ENCODE measurements around the gene MSI2. TPM values are rescaled to one million over a fixed set of nuclear protein-coding genes. Genes with fewer than 3 reads are reported as not detected.

The MSI2 gene
- total and polyA plus RNA-seq, 2 experiments from 2014 or later, result 4.3 to 17.9 TPM

DNA sequence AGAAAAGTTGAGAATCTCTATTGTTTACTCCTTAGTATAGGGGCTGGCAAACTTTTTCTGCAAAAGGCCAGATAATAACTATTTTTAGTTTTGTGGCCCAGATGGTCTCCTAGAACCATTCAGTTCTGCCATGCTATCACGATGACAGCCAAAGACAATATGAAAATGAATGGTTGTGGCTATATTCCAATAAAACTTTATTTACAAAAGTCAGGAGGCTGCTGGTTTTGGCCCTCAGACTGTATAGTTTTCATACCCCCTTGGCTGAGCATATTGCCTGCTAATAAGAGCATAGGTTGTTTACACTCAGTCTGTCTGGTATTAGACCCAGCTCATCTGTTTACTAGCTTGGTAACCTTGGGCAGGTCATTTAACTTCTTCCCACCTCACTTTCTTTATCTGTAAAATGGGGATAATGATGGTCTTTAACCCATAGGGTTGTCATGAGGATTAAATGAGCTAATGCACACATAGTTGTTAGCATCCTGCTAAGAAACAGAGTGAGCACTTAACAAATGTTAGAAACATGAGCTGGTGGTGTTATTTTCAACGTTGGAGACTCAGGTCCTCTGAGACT lies 156.3 kb downstream of the MSI2 start:
- no peaks in the 10 kb centered on the region for H3K4me1 ChIP-seq (ENCODE audit: insufficient read depth)
- H3K4me2 ChIP-seq (ENCODE audit: unreplicated experiment), result no peak overlapping the region
- H3K9me2 ChIP-seq (ENCODE audit: insufficient read depth), result no peaks in the 10 kb centered on the region
- H3F3A ChIP-seq (ENCODE audit: insufficient read depth), result no peaks in the 10 kb centered on the region
- DNase-seq, result no peak
- H3K79me2 ChIP-seq (ENCODE audit: insufficient read depth), result no peaks in the 10 kb centered on the region
- no peaks in the 10 kb centered on the region; the same call in 1 of the 2 replicates for H4K20me1 ChIP-seq (ENCODE audit: insufficient read depth)
- TF ChIP-seq EZH2 (IDR thresholded peaks at IDR 0.05; ENCODE audit: insufficient read depth, poor library complexity, severe bottlenecking), result no peak
- no peak for TF ChIP-seq EZH2phosphoT487 (IDR thresholded peaks at IDR 0.05; ENCODE audit: insufficient read depth, low read depth)
- WGBS, 2 experiments (ENCODE audit: low coverage in 1 of 2, low lambda C conversion rate in 2 of 2, missing lambda C conversion rate in 2 of 2), result 18 to 22% methylated on average over 2 of the region's 2 CpGs
- H3K9me3 ChIP-seq (ENCODE audit: low read depth), result no peaks in the 10 kb centered on the region
- H3K9ac ChIP-seq, result no peak overlapping the region
- H3K27me3 ChIP-seq (replicated peaks; ENCODE audit: insufficient read depth), result no peaks in the 10 kb centered on the region
- no peak overlapping the region for H2AFZ ChIP-seq
- no peak overlapping the region for H3K4me3 ChIP-seq
- no peak overlapping the region for H3K27ac ChIP-seq
- no peaks in the 10 kb centered on the region for H3K36me3 ChIP-seq (ENCODE audit: low read depth)
- in situ Hi-C loops (cut with MboI), result no loop called here

DNA sequence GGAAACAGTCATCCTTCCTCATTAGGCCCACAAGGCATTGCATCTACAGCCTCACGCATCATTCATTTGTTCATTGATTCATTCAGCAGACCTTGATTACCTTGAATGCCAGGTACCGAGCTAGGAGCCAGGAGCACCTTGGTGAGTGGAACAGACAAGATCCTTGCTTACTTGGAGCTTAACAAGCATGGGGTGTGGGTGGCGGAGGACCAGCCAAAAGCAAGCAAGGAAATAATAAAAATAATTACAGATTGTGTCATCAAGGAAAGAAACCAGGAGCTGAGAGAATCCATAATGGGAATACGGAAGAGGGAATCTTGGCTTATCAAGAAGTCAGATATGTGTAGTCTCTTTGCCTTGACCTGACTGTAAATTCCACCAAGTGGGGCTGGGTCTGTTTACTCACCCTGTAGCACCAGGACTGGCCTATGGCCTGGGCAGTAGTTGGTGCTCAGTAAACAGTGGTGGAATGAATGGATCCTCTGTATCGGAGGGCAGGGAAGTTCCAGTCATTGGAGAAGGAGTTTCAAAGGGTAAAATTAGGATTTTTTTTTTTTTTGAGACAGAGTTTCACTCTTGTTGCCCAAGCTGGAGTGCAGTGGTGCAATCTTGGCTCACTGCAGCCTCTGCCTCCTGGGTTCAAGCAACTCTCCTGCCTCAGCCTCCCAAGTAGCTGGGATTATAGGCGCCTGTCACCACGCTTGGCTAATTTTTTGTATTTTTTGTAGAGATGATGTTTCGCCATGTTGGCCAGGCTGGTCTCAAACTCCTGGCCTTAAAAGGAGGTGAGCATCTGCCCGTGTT lies 157.7 kb downstream of the MSI2 start:
- no peak for DNase-seq
- 84 to 85% methylated on average over 9 of the region's 9 CpGs for WGBS, 2 experiments (ENCODE audit: low coverage in 1 of 2, low lambda C conversion rate in 2 of 2, missing lambda C conversion rate in 2 of 2)
- H3K36me3 ChIP-seq (ENCODE audit: low read depth), result no peaks in the 10 kb centered on the region

DNA sequence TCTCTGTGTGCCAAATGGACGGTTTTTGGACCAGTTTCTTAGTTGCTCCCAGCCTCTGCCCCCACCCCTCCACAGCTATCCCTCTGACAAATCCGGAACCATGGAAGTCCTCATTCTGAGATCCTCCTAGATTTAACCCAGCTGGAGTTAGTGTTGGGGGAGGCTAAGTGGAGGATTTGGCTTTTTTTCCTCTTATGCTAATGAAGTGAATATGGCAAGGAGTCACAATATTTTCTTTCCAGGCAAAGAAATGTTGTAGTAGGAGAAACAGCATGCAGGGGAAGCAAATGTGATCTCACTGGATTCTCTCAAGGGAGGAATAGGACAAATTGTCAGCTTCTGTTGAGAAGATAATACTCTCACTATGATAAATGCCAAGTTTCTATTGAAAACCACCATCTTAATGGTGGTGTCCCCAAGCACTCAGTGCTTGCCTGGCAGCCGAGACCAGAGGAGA lies 159.5 kb downstream of the MSI2 start:
- H4K20me1 ChIP-seq (ENCODE audit: insufficient read depth), result no peaks in the 10 kb centered on the region; the same call in 1 of the 2 replicates
- in situ Hi-C loops (cut with MboI), result no loop called here
- no peaks in the 10 kb centered on the region for H3K27me3 ChIP-seq (replicated peaks; ENCODE audit: insufficient read depth)
- 53 to 74% methylated on average over 3 of the region's 3 CpGs for WGBS, 2 experiments (ENCODE audit: low coverage in 1 of 2, low lambda C conversion rate in 2 of 2, missing lambda C conversion rate in 2 of 2)
- no peaks in the 10 kb centered on the region for H3K9me2 ChIP-seq (ENCODE audit: insufficient read depth)
- H3K9ac ChIP-seq, result no peak overlapping the region
- H3F3A ChIP-seq (ENCODE audit: insufficient read depth), result no peaks in the 10 kb centered on the region
- H3K9me3 ChIP-seq (ENCODE audit: low read depth), result no peaks in the 10 kb centered on the region
- H3K27ac ChIP-seq, result no peak overlapping the region
- DNase-seq, result no peak
- H2AFZ ChIP-seq, result no peak overlapping the region
- no peak overlapping the region for H3K4me2 ChIP-seq (ENCODE audit: unreplicated experiment)
- no peaks in the 10 kb centered on the region for H3K79me2 ChIP-seq (ENCODE audit: insufficient read depth)
- no peak overlapping the region for H3K4me3 ChIP-seq
- no peaks in the 10 kb centered on the region for H3K36me3 ChIP-seq (ENCODE audit: low read depth)
- TF ChIP-seq EZH2 (IDR thresholded peaks at IDR 0.05; ENCODE audit: insufficient read depth, poor library complexity, severe bottlenecking), result no peak
- TF ChIP-seq EZH2phosphoT487 (IDR thresholded peaks at IDR 0.05; ENCODE audit: insufficient read depth, low read depth), result no peak
- no peaks in the 10 kb centered on the region for H3K4me1 ChIP-seq (ENCODE audit: insufficient read depth)

More for the DNA sequence above, 157.7 kb downstream of the MSI2 start:
- H3K4me1 ChIP-seq (ENCODE audit: insufficient read depth), result no peaks in the 10 kb centered on the region
- no peak overlapping the region for H3K27ac ChIP-seq
- H3K9me2 ChIP-seq (ENCODE audit: insufficient read depth), result no peaks in the 10 kb centered on the region
- H2AFZ ChIP-seq, result no peak overlapping the region
- no peaks in the 10 kb centered on the region; the same call in 1 of the 2 replicates for H4K20me1 ChIP-seq (ENCODE audit: insufficient read depth)
- H3K27me3 ChIP-seq (replicated peaks; ENCODE audit: insufficient read depth), result no peaks in the 10 kb centered on the region
- TF ChIP-seq EZH2phosphoT487 (IDR thresholded peaks at IDR 0.05; ENCODE audit: insufficient read depth, low read depth) (no peak), EZH2 (IDR thresholded peaks at IDR 0.05; ENCODE audit: insufficient read depth, poor library complexity, severe bottlenecking) (no peak)
- H3K4me2 ChIP-seq (ENCODE audit: unreplicated experiment), result no peak overlapping the region
- no peaks in the 10 kb centered on the region for H3K79me2 ChIP-seq (ENCODE audit: insufficient read depth)
- H3K9ac ChIP-seq, result no peak overlapping the region
- in situ Hi-C loops (cut with MboI), result no loop called here
- no peaks in the 10 kb centered on the region for H3F3A ChIP-seq (ENCODE audit: insufficient read depth)
- no peaks in the 10 kb centered on the region for H3K9me3 ChIP-seq (ENCODE audit: low read depth)
- H3K4me3 ChIP-seq, result no peak overlapping the region

DNA sequence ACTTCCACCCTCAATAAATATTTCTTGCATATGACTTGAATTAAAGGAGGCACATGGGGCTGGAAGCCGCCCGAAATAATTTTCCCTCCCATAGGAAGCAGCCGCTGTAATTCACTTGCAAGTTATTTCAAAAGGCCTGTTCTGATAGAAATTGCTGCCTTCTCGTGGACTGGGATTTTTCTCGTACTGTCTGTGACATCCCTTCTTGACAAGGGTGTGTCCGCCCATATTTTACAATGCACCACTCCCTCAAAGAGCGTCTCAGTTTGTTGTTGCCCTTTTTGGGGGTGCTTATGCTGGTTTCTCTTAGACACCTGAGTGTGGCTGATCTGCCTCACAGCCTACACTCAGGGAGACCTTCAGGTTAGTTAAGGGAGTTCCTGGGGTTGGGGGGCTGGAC lies 160.0 kb downstream of the MSI2 start:
- Histone ChIP-seq H3K9me2 (ENCODE audit: insufficient read depth) (no peaks in the 10 kb centered on the region), H3K4me3 (no peak overlapping the region), H3K4me2 (ENCODE audit: unreplicated experiment) (no peak overlapping the region), H3K9me3 (ENCODE audit: low read depth) (no peaks in the 10 kb centered on the region), H3K27me3 (replicated peaks; ENCODE audit: insufficient read depth) (no peaks in the 10 kb centered on the region), H2AFZ (no peak overlapping the region), H3K9ac (no peak overlapping the region), H4K20me1 (ENCODE audit: insufficient read depth) (no peaks in the 10 kb centered on the region; the same call in 1 of the 2 replicates), H3F3A (ENCODE audit: insufficient read depth) (no peaks in the 10 kb centered on the region), H3K79me2 (ENCODE audit: insufficient read depth) (no peaks in the 10 kb centered on the region), H3K36me3 (ENCODE audit: low read depth) (no peaks in the 10 kb centered on the region), H3K27ac (no peak overlapping the region), H3K4me1 (ENCODE audit: insufficient read depth) (no peaks in the 10 kb centered on the region)
- in situ Hi-C loops (cut with MboI), result no loop called here
- TF ChIP-seq EZH2 (IDR thresholded peaks at IDR 0.05; ENCODE audit: insufficient read depth, poor library complexity, severe bottlenecking) (no peak), EZH2phosphoT487 (IDR thresholded peaks at IDR 0.05; ENCODE audit: insufficient read depth, low read depth) (no peak)
- DNase-seq, result no peak
- 78 to 81% methylated on average over 7 of the region's 7 CpGs for WGBS, 2 experiments (ENCODE audit: low coverage in 1 of 2, low lambda C conversion rate in 2 of 2, missing lambda C conversion rate in 2 of 2)

All from GM23248 (cell line).